NCI-H2171 treated with DMSO at 0.1 percent for 48 hours (cell line): Measurements from ENCODE around the gene CRABP2.

Source experiments
- DNase-seq: peaks from one replicate; lab custom pipeline; 2025; lab: John Stamatoyannopoulos, UW

CRABP2 gene

GRCh38 chr1:156655151-156655903 is 50.1 kb downstream of the CRABP2 start:
- peak; percentile 58 for DNase-seq

GRCh38 chr1:156654700-156655099 is 50.7 kb downstream of the CRABP2 start:
- peak; percentile 40 for DNase-seq

DNA sequence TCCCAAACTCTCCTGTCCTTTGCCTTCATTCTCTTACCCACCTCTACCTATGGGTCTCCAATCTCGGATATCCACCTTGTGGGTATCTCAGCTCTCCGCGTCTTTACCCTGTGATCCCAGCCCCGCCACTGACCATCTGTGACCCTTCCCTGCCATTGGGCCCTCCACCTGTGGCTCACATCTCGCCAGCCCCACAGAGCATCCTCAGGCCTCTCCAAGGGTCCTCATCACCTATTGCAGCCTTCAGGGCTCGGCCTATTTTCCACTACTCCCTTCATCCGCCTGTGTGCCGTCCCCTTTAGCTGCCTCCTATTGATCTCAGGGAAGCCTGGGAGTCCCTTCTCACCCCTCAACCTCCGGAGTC is 52.4 kb downstream of the CRABP2 start:
- DNase-seq: no peak

DNA sequence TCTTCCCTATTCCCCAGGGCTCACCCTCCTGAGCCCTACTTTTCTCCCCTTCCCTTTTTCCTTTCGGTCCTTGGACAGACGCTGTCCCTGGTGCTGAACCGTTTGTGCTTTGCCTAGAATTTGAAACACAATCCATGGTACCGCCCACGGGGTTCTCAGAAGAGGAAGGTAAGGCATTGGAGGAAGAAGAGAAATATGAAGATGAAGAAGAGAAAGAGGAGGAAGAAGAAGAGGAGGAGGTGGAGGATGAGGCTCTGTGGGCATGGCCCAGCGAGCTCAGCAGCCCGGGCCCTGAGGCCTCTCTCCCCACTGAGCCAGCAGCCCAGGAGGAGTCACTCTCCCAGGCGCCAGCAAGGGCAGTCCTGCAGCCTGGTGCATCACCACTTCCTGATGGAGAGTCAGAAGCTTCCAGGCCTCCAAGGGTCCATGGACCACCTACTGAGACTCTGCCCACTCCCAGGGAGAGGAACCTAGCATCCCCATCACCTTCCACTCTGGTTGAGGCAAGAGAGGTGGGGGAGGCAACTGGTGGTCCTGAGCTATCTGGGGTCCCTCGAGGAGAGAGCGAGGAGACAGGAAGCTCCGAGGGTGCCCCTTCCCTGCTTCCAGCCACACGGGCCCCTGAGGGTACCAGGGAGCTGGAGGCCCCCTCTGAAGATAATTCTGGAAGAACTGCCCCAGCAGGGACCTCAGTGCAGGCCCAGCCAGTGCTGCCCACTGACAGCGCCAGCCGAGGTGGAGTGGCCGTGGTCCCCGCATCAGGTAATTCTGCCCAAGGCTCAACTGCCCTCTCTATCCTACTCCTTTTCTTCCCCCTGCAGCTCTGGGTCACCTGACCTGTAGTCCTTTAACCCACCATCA is 53.0 kb downstream of the CRABP2 start:
- no peak for DNase-seq
